ENCODE measurements around the gene GREM1.

- no peak for TF ChIP-seq POLR2A (IDR thresholded peaks at IDR 0.05)
- no peak for TF ChIP-seq EP300 (IDR thresholded peaks at IDR 0.05; ENCODE audit: low read depth)
- no peak for TF ChIP-seq POLR2AphosphoS5 (IDR thresholded peaks at IDR 0.05)
Measured at GRCh38 chr15:32671339-32672325, 46.2 kb upstream of the GREM1 start.
